ENCODE measurements around the gene DMKN. TPM values are rescaled to one million over a fixed set of nuclear protein-coding genes. Genes with fewer than 3 reads are reported as not detected.
A peak's percentile ranks its signal among the peaks of the same experiment; 100 is the strongest.

DMKN gene
- total and polyA plus RNA-seq, 2 of the 4 experiments (the other 2 are of a cell fraction), result 0.36 to 2.4 TPM

DNA sequence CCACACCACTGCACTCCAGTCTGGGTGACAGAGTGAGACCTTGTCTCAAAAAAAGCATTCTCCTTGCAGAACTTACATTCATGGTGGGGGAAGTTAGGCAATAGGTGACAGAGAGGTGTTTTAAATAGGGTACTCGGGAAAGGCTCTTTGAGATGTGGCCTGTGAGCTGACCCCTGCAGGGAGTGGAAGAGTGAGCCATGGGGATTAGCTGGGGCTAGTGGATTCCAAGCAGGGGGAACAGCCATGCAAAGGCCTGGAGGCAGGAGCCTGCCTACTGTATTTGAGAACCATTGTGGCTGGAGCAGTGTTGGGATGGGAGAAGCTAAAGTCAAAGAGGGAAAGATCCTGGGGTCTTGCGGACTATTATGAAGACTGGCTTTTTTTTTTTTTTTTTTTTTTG is 3.9 kb upstream of the DMKN start:
- H2AK9ac ChIP-seq (replicated peaks; ENCODE audit: low read depth, low read length, poor library complexity), result no peak overlapping the region
- H3K23ac ChIP-seq (ENCODE audit: low read depth, low read length), result no peak overlapping the region
- no peak overlapping the region for H3K4me2 ChIP-seq (ENCODE audit: low read depth, low read length)
- H3K4me1 ChIP-seq (ENCODE audit: control insufficient read depth, insufficient read depth, low read length), result peaks cover 12% of the 10 kb centered on the region
- H2AFZ ChIP-seq (replicated peaks; ENCODE audit: low read length, poor library complexity), result peak overlapping the region; percentile 38
- H2BK15ac ChIP-seq (ENCODE audit: low read depth, low read length), result peak overlapping the region; percentile 0; the same call in 2 of the 3 replicates
- no peak for DNase-seq
- dilution Hi-C loops (cut with HindIII; ENCODE audit: low sequenced_read_pairs, unreplicated experiment) (no loop called here), in situ Hi-C loops (cut with MboI; ENCODE audit: low sequenced_read_pairs) (no loop called here), intact Hi-C loops (cut with micrococcal nuclease) (no loop called here)
- peaks cover 9% of the 10 kb centered on the region; the same call in 1 of the 2 replicates for H3K27me3 ChIP-seq (ENCODE audit: control insufficient read depth, insufficient read depth, low read length)
- no peak overlapping the region for H3K14ac ChIP-seq (replicated peaks; ENCODE audit: low read depth, low read length)
- H2BK20ac ChIP-seq (ENCODE audit: low read depth, low read length), result peak overlapping the region; percentile 85
- no peaks in the 10 kb centered on the region for H4K20me1 ChIP-seq (ENCODE audit: insufficient read depth, low read length)
- 89% methylated on average over 1 of the region's 2 CpGs; no CpG with 5 or more reads in 1 of the 2 experiments for WGBS, 2 experiments (ENCODE audit: extremely low coverage in 2 of 2, insufficient read length in 1 of 2)
- BruUV-seq (replicated peaks), result no TSS peak
- no peak overlapping the region for H3K9ac ChIP-seq (ENCODE audit: low read depth, low read length)
- TF ChIP-seq MAFK (IDR thresholded peaks at IDR 0.05; ENCODE audit: low read depth, low read length), result no peak
- no peak for TF ChIP-seq POLR2A (IDR thresholded peaks at IDR 0.05; ENCODE audit: low read depth, low read length)
- TF ChIP-seq MXI1 (IDR thresholded peaks at IDR 0.05; ENCODE audit: borderline replicate concordance, low read depth, low read length), result no peak
- no peak for TF ChIP-seq USF2 (IDR thresholded peaks at IDR 0.05; ENCODE audit: low read depth, low read length)
- TF ChIP-seq NFE2L2 (IDR thresholded peaks at IDR 0.05; ENCODE audit: low read depth, low read length), result no peak
- TF ChIP-seq FOS (IDR thresholded peaks at IDR 0.05; ENCODE audit: low read depth, low read length), result no peak
- TF ChIP-seq, protein P1, sequence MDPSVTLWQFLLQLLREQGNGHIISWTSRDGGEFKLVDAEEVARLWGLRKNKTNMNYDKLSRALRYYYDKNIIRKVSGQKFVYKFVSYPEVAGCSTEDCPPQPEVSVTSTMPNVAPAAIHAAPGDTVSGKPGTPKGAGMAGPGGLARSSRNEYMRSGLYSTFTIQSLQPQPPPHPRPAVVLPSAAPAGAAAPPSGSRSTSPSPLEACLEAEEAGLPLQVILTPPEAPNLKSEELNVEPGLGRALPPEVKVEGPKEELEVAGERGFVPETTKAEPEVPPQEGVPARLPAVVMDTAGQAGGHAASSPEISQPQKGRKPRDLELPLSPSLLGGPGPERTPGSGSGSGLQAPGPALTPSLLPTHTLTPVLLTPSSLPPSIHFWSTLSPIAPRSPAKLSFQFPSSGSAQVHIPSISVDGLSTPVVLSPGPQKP (IDR thresholded peaks at IDR 0.05; ENCODE audit: borderline replicate concordance, low read depth, low read length), result no peak
- no peak for TF ChIP-seq RAD21 (IDR thresholded peaks at IDR 0.05; ENCODE audit: low read length)
- no peak for TF ChIP-seq CHD1 (IDR thresholded peaks at IDR 0.05; ENCODE audit: low read depth, low read length)
- TF ChIP-seq RCOR1 (IDR thresholded peaks at IDR 0.05; ENCODE audit: insufficient replicate concordance, low read length), result no peak
- TF ChIP-seq BHLHE40 (IDR thresholded peaks at IDR 0.05; ENCODE audit: low read depth, low read length), result no peak
- H4K5ac ChIP-seq (ENCODE audit: low read depth, low read length), result no peak overlapping the region
- no peaks in the 10 kb centered on the region for H3K36me3 ChIP-seq (ENCODE audit: control insufficient read depth, insufficient read depth, low read length)
- peaks cover 16% of the 10 kb centered on the region for H3K9me1 ChIP-seq (ENCODE audit: insufficient read depth, low read length)
- H3K27ac ChIP-seq (ENCODE audit: insufficient read depth, low read length), result no peak overlapping the region
- POLR2A ChIA-PET (ENCODE audit: unreplicated experiment), result interaction anchor here (0.5 kb wide), 1 partner anchor 14 kb away, joined by 11 read pairs; no protein-coding TSS in a partner anchor
- no peak overlapping the region for H3K4me3 ChIP-seq (ENCODE audit: insufficient read depth, low read depth, low read length)
- peak overlapping the region; percentile 70; the same call in 1 of the 2 replicates for H2AK5ac ChIP-seq (ENCODE audit: low read depth, low read length)
- no peak for ATAC-seq (ENCODE audit: low read depth)
- H3K9me3 ChIP-seq (ENCODE audit: control insufficient read depth, insufficient read depth, low read length), result no peaks in the 10 kb centered on the region
- no peak overlapping the region for H2BK5ac ChIP-seq (ENCODE audit: low read depth, low read length, poor library complexity, severe bottlenecking)
- peak overlapping the region; percentile 68; the same call in 1 of the 2 replicates for H2BK120ac ChIP-seq (ENCODE audit: low read depth, low read length)
- H3K56ac ChIP-seq (ENCODE audit: extremely low read depth, insufficient read depth, low read length), result no peak overlapping the region
- H3K18ac ChIP-seq (ENCODE audit: low read depth, low read length), result no peak overlapping the region
- no peak overlapping the region; the same call in 1 of the 2 replicates for H4K91ac ChIP-seq (ENCODE audit: insufficient read depth, low read depth, low read length)
- CTCF ChIA-PET, result interaction anchor here (0.7 to 1.1 kb wide), 2 partner anchors 22 to 115 kb away, joined by 3 read pairs; no protein-coding TSS in a partner anchor
- H4K8ac ChIP-seq (ENCODE audit: low read depth in 2 of 2, low read length in 2 of 2), result 0 out of 4 replicates have a peak overlapping the region, but pooled peaks of 1 of the 2 experiments have one; percentile 27
- 0 out of 4 replicates have a peak, but pooled peaks cover 0 to 3% of the 10 kb centered on the region in 2 experiments for H3K79me1 ChIP-seq (ENCODE audit: low read depth in 1 of 2, low read length in 2 of 2)
- peak overlapping the region; percentile 67 for H3K4ac ChIP-seq (ENCODE audit: low read depth, low read length)

All from IMR-90 (cell line).